DMS153 treated with DMSO at 0.1 percent for 48 hours (cell line): ENCODE data around the gene B3GAT2.

Source experiments
- DNase-seq: peaks from one replicate; lab custom pipeline; 2025; ENCODE audit not compliant: unreplicated experiment; lab: John Stamatoyannopoulos, UW

Gene B3GAT2

GRCh38 chr6:70901324-70901723 is 55.5 kb downstream of the B3GAT2 start:
- DNase-seq, result no peak

- no peak for DNase-seq
Observed at GRCh38 chr6:70900047-70900446, 56.8 kb downstream of the B3GAT2 start.

GRCh38 chr6:70894001-70894400 is 62.9 kb downstream of the B3GAT2 start:
- DNase-seq, result no peak

- DNase-seq, result no peak
Observed at GRCh38 chr6:70889270-70889669, 67.6 kb downstream of the B3GAT2 start.

- DNase-seq, result no peak
Observed at GRCh38 chr6:70886661-70887060, 70.2 kb downstream of the B3GAT2 start.

GRCh38 chr6:70886071-70886470 is 70.8 kb downstream of the B3GAT2 start:
- no peak for DNase-seq

GRCh38 chr6:70884074-70884983 is 72.5 kb downstream of the B3GAT2 start:
- DNase-seq, result peak; percentile 34

GRCh38 chr6:70879496-70879895 is 77.4 kb downstream of the B3GAT2 start:
- no peak for DNase-seq

GRCh38 chr6:70874181-70874913 is 82.5 kb downstream of the B3GAT2 start:
- no peak for DNase-seq

- no peak for DNase-seq
Observed at GRCh38 chr6:70872469-70872868, 84.4 kb downstream of the B3GAT2 start.

- no peak for DNase-seq
Observed at GRCh38 chr6:70864401-70864800, 92.5 kb downstream of the B3GAT2 start.

- DNase-seq, result no peak
Observed at GRCh38 chr6:70863343-70863742, 93.5 kb downstream of the B3GAT2 start.

GRCh38 chr6:70860920-70861319 is 95.9 kb downstream of the B3GAT2 start:
- no peak for DNase-seq

GRCh38 chr6:70860045-70860444 is 96.8 kb downstream of the B3GAT2 start:
- DNase-seq, result no peak

- DNase-seq, result no peak
Observed at GRCh38 chr6:70857387-70858077, 99.3 kb downstream of the B3GAT2 start.

GRCh38 chr6:70852667-70853246 is 104.1 kb downstream of the B3GAT2 start:
- DNase-seq, result no peak

GRCh38 chr6:70849348-70850069 is 107.4 kb downstream of the B3GAT2 start:
- DNase-seq, result no peak

GRCh38 chr6:70847106-70848084 is 109.5 kb downstream of the B3GAT2 start:
- DNase-seq, result no peak

GRCh38 chr6:70846207-70846835 is 110.5 kb downstream of the B3GAT2 start:
- DNase-seq, result no peak
